Mesothelial cell of epicardium (in vitro differentiated cells): Measurements from ENCODE around the gene ZNF488. TPM values are rescaled to one million over a fixed set of nuclear protein-coding genes. Genes with fewer than 3 reads are reported as not detected.
"Not testable (repeated sequence)": the region's sequence is repeated elsewhere in the genome, so short reads cannot be mapped to it uniquely, and the experiment has no call there.

ENCODE experiments used
- DNase-seq, 2 experiments: peaks; one replicate each; pipeline ENCODE4 v3.0.0; 2021; ENCODE audit warnings: low spot score in 2 of 2; ENCODE audit not compliant: unreplicated experiment in 2 of 2
- H3K27ac Mint-ChIP-seq: 2 replicates; pipeline ENCODE4 v1.8.0; 2021; ENCODE audit warnings: mixed read lengths
- H3K27me3 Mint-ChIP-seq: 2 replicates; pipeline ENCODE4 v1.8.0; 2021; ENCODE audit warnings: low read depth, mixed read lengths
- H3K36me3 Mint-ChIP-seq: 2 replicates; pipeline ENCODE4 v1.8.0; 2021; ENCODE audit warnings: mixed read lengths
- H3K4me1 Mint-ChIP-seq: 2 replicates; pipeline ENCODE4 v1.8.0; 2021; ENCODE audit warnings: mixed read lengths
- H3K4me3 Mint-ChIP-seq: 2 replicates; pipeline ENCODE4 v1.8.0; 2021; ENCODE audit warnings: mild to moderate bottlenecking, moderate library complexity, mixed read lengths
- H3K9me3 Mint-ChIP-seq: 2 replicates; pipeline ENCODE4 v1.8.0; 2021; ENCODE audit warnings: mixed read lengths
- total RNA-seq: library from RNA; stranded (reverse); gene quantifications from 3 replicates; pipeline ENCODE4 v1.2.1, GENCODE V29; 2021
- TF ChIP-seq, protein P1 (sequence below): fragments of 200-600 bp; sonication (generic); IDR thresholded peaks from one replicate; pipeline ENCODE4 v1.5.0; 2021; ENCODE audit warnings: antibody characterized with exemption; ENCODE audit not compliant: unreplicated experiment

Gene ZNF488
- total RNA-seq, 1 donor from 2014 or later = 0.96 TPM

DNA sequence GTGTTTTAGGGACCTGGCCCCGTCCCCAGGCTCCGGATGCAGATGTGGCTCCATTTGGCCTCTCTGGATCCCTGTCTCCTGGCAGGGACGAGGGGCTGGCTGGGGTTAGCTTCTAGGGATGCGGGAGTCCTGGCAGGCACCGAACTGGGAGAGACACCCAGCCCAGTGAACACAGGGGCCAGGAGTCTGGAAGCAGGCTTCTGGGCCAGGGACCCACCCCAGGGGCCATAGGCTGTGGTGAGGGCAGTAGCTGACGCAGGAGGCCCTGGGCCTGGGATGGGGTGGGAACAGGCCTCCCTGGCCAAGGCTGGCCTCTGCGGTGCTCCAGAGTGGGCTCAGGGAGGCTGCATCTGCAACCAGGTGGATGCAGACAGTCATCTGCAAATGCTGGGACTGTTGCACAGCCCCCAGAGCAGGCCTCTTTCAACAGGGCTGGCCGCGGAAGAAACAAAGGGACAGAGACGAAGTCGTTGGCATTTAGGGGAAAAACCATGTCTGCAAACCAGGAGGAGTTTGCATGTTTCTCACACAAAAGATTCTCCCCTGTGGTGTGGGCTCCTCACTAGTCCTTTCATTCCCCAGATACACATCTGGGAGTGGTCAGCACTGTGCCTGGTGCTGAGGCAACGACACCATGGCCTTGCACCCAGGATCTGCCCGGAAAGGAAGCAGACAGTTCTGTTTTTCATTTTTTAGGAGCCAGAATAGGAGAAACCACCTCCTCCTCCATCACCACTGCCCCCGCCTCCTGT lies 36.4 kb upstream of the ZNF488 start:
- Mint-ChIP-seq H3K9me3 (peaks cover 4% of the 10 kb centered on the region), H3K27me3 (no peaks in the 10 kb centered on the region), H3K27ac (no peak overlapping the region), H3K4me3 (no peak overlapping the region), H3K4me1 (no peaks in the 10 kb centered on the region), H3K36me3 (no peaks in the 10 kb centered on the region)
- TF ChIP-seq, protein P1, sequence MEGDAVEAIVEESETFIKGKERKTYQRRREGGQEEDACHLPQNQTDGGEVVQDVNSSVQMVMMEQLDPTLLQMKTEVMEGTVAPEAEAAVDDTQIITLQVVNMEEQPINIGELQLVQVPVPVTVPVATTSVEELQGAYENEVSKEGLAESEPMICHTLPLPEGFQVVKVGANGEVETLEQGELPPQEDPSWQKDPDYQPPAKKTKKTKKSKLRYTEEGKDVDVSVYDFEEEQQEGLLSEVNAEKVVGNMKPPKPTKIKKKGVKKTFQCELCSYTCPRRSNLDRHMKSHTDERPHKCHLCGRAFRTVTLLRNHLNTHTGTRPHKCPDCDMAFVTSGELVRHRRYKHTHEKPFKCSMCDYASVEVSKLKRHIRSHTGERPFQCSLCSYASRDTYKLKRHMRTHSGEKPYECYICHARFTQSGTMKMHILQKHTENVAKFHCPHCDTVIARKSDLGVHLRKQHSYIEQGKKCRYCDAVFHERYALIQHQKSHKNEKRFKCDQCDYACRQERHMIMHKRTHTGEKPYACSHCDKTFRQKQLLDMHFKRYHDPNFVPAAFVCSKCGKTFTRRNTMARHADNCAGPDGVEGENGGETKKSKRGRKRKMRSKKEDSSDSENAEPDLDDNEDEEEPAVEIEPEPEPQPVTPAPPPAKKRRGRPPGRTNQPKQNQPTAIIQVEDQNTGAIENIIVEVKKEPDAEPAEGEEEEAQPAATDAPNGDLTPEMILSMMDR = no peak
- no peak for DNase-seq

- H3K4me1 Mint-ChIP-seq = no peaks in the 10 kb centered on the region
- TF ChIP-seq, protein P1 = no peak
Measured at GRCh38 chr10:47419421-47419820, 35.3 kb upstream of the ZNF488 start.

GRCh38 chr10:47418966-47419365 lies 34.9 kb upstream of the ZNF488 start:
- Mint-ChIP-seq H3K9me3 (no peaks in the 10 kb centered on the region), H3K4me1 (no peaks in the 10 kb centered on the region), H3K27me3 (no peaks in the 10 kb centered on the region), H3K4me3 (no peak overlapping the region), H3K27ac (no peak overlapping the region), H3K36me3 (no peaks in the 10 kb centered on the region)
- TF ChIP-seq, protein P1 = no peak
- DNase-seq = no peak

More at GRCh38 chr10:47419421-47419820, 35.3 kb upstream of the ZNF488 start:
- Mint-ChIP-seq H3K9me3 (no peaks in the 10 kb centered on the region), H3K4me3 (no peak overlapping the region), H3K36me3 (no peaks in the 10 kb centered on the region), H3K27ac (no peak overlapping the region), H3K27me3 (no peaks in the 10 kb centered on the region)
- no peak for DNase-seq

- no peak for DNase-seq
- no peak overlapping the region for H3K4me3 Mint-ChIP-seq
- no peaks in the 10 kb centered on the region for H3K36me3 Mint-ChIP-seq
- no peaks in the 10 kb centered on the region for H3K4me1 Mint-ChIP-seq
- no peaks in the 10 kb centered on the region for H3K27me3 Mint-ChIP-seq
- H3K27ac Mint-ChIP-seq = no peak overlapping the region
- no peaks in the 10 kb centered on the region for H3K9me3 Mint-ChIP-seq
- TF ChIP-seq, protein P1 = no peak
Measured at GRCh38 chr10:47418321-47418720, 34.2 kb upstream of the ZNF488 start.

DNA sequence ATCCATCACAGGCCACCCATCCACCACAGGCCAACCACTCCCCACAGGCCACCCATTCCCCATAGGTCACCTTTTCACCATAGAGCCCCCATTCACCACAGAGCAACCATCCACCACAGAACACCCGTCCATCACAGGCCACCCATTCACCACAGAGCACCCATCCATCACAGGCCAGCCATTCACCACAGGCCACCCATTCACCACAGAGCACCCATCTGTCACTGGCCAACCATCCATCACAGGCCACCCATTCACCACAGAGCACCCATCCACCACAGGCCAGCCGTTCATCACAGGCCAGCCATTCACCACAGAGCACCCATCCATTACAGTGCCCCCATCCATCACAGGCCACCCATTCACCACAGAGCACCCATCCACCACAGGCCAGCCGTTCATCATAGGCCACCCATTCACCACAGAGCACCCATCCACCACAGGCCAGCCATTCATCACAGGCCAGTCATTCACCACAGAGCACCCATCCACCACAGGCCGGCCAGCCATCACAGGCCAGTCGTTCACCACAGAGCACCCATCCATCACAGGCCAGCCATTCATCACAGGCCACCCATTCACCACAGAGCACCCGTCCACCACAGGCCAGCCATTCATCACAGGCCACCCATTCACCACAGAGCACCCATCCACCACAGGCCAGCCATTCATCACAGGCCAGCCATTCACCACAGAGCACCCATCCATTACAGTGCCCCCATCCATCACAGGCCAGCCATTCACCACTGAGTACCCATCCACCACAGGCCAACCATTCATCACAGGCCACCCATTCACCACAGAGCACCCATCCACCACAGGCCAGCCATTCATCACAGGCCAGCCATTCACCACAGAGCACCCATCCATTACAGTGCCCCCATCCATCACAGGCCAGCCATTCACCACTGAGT lies 32.5 kb upstream of the ZNF488 start:
- H3K36me3 Mint-ChIP-seq, H3K4me3 Mint-ChIP-seq, DNase-seq, H3K27me3 Mint-ChIP-seq, H3K9me3 Mint-ChIP-seq, H3K27ac Mint-ChIP-seq, H3K4me1 Mint-ChIP-seq: not testable (repeated sequence)
